ENCODE results near the gene RTBDN. TPM values are rescaled to one million over a fixed set of nuclear protein-coding genes. Genes with fewer than 3 reads are reported as not detected.
A peak's percentile ranks its signal among the peaks of the same experiment; 100 is the strongest.

RTBDN gene
- total RNA-seq, 1 experiment from 2014 or later: 5.6 TPM

GRCh38 chr19:12782424-12783290, 51.7 kb downstream of the RTBDN start:
- no peak overlapping the region for H3K56ac ChIP-seq (ENCODE audit: insufficient read length, low read depth, low read length)
- WGBS (ENCODE audit: extremely low coverage, insufficient read length, low lambda C conversion rate): no CpG with 5 or more reads among the region's 88 CpGs
- peak overlapping the region; percentile 63 to 85 for H3K4me3 Mint-ChIP-seq
- no peak overlapping the region for H3K23ac ChIP-seq (ENCODE audit: insufficient read length, low read depth, low read length)
- H2BK120ac ChIP-seq (ENCODE audit: low read depth, low read length, poor library complexity, severe bottlenecking): no peak overlapping the region
- peak overlapping the region; percentile 72 for H3K14ac ChIP-seq (ENCODE audit: insufficient read depth, low read length)
- peak; percentile 56 for DNase-seq
- H3K23me2 ChIP-seq (ENCODE audit: insufficient read length, low read depth, low read length, poor library complexity, severe bottlenecking): peaks cover 22% of the 10 kb centered on the region
- H3K79me2 ChIP-seq (ENCODE audit: insufficient read depth, low read length): no peaks in the 10 kb centered on the region
- no peaks in the 10 kb centered on the region for H3K79me1 ChIP-seq (ENCODE audit: insufficient read depth, low read depth, low read length, poor library complexity, severe bottlenecking)
- no peak overlapping the region for H2BK5ac ChIP-seq (ENCODE audit: insufficient read length, low read length)
- no peak overlapping the region for H2AK5ac ChIP-seq (ENCODE audit: insufficient read length, low read length)
- no peaks in the 10 kb centered on the region for H3K9me3 ChIP-seq (ENCODE audit: control insufficient read depth, low read depth, low read length)
- H2BK20ac ChIP-seq (ENCODE audit: low read depth, low read length, poor library complexity, severe bottlenecking): no peak overlapping the region
- H4K8ac ChIP-seq (replicated peaks; ENCODE audit: insufficient read length, low read depth, low read length): no peak overlapping the region
- peaks cover 4% of the 10 kb centered on the region for H3K4me1 ChIP-seq (ENCODE audit: insufficient read depth, low read length)
- no peak overlapping the region for H3K27ac ChIP-seq (ENCODE audit: insufficient read length, low read depth, low read length)
- H2BK12ac ChIP-seq (ENCODE audit: insufficient read length, low read depth, low read length): no peak overlapping the region
- H3K36me3 Mint-ChIP-seq (ENCODE audit: insufficient read depth in 1 of 3, low read depth in 3 of 3): no peaks in the 10 kb centered on the region
- H3K4me1 Mint-ChIP-seq: peaks cover 19 to 22% of the 10 kb centered on the region in 2 experiments
- H4K91ac ChIP-seq (ENCODE audit: insufficient read length, low read depth, low read length): no peak overlapping the region
- H3K27ac Mint-ChIP-seq: no peak overlapping the region
- TF ChIP-seq CTCF (conservative IDR thresholded peaks at IDR 0.05): 0 out of 3 replicates have a peak, but pooled peaks have one; percentile 11
- no peaks in the 10 kb centered on the region for H4K20me1 ChIP-seq (ENCODE audit: control insufficient read depth, insufficient read depth, insufficient read length)
- H4K5ac ChIP-seq (ENCODE audit: insufficient read length, low read depth, low read length): peak overlapping the region; percentile 27
- H3K9ac ChIP-seq (ENCODE audit: extremely low read depth, insufficient read length, low read length): no peak overlapping the region
- no peaks in the 10 kb centered on the region; the same call in 1 of the 2 replicates for H3K27me3 Mint-ChIP-seq (ENCODE audit: low read depth)
- no peak overlapping the region for H3T11ph ChIP-seq (ENCODE audit: low read length)
- H3K18ac ChIP-seq (ENCODE audit: insufficient read length, low read depth, low read length): peak overlapping the region; percentile 64
- no peak overlapping the region for H2AFZ ChIP-seq (ENCODE audit: low read length)
- no peak overlapping the region for H2BK15ac ChIP-seq (ENCODE audit: low read depth, low read length)
- no peaks in the 10 kb centered on the region for H3K27me3 ChIP-seq (ENCODE audit: insufficient read depth, low read length)
- peak overlapping the region; percentile 71 for H3K4me2 ChIP-seq (ENCODE audit: insufficient read depth, insufficient read length, low read length)
- H3K4ac ChIP-seq (ENCODE audit: low read depth, low read length): no peak overlapping the region
- H3K9me3 Mint-ChIP-seq: no peaks in the 10 kb centered on the region

Data from H9 (cell line).